Panc1 (cell line): Measurements from ENCODE around the gene ZNF300. TPM values are rescaled to one million over a fixed set of nuclear protein-coding genes. Genes with fewer than 3 reads are reported as not detected.

Source experiments
- ATAC-seq: fragments of 200-7000 bp; cut with Tn5 transposase; 2 replicates; pipeline ENCODE4 v1.9.1; 2020; ENCODE audit warnings: mild to moderate bottlenecking, moderate library complexity
- Bru-seq: library from RNA; stranded (reverse); fragments of 400-500 nt; gene quantifications from one replicate; lab custom pipeline; 2021; lab: Mats Ljungman, UMichigan
- BruChase-seq, 2 experiments: library from RNA; stranded (reverse); fragments of 400-500 nt; gene quantifications; one replicate each; lab custom pipeline; 2021; lab: Mats Ljungman, UMichigan
- BruUV-seq: library from RNA; stranded (reverse); fragments of 400-500 nt; replicated peaks from 2 replicates; lab custom pipeline; 2021; lab: Mats Ljungman, UMichigan
- CTCF ChIA-PET: fragments of 300-600 bp; sonication (Branson Sonifier 250); formaldehyde crosslinking; loops from one replicate; lab custom pipeline; 2022; ENCODE audit warnings: antibody characterized with exemption; lab: Charles Lee
- POLR2A ChIA-PET: fragments of 300-600 bp; sonication (Branson Sonifier 250); formaldehyde crosslinking; loops from one replicate; lab custom pipeline; 2022; ENCODE audit warnings: antibody characterized with exemption; lab: Charles Lee
- DNase-seq: peaks from one replicate; pipeline ENCODE4 v3.0.0-alpha.2; 2010; ENCODE audit warnings: low read depth, low spot score
- H3K27ac ChIP-seq: 2 replicates; pipeline ENCODE4 v1.5.1; 2011; ENCODE audit warnings: mild to moderate bottlenecking, low read length, inconsistent platforms
- H3K27me3 ChIP-seq: fragments of 200-500 bp; sonication (Bioruptor generic); 2 replicates; pipeline ENCODE4 v1.6.0; 2014; ENCODE audit warnings: low read length, inconsistent platforms; ENCODE audit not compliant: control insufficient read depth, insufficient read depth
- H3K36me3 ChIP-seq: fragments of 200-500 bp; sonication (Bioruptor generic); 2 replicates; pipeline ENCODE4 v1.5.1; 2014; ENCODE audit warnings: inconsistent platforms, mild to moderate bottlenecking, low read length, moderate library complexity; ENCODE audit not compliant: control insufficient read depth, insufficient read depth
- H3K4me1 ChIP-seq: 2 replicates; pipeline ENCODE4 v1.5.1; 2011; ENCODE audit warnings: inconsistent platforms, mild to moderate bottlenecking, low read length, moderate library complexity; ENCODE audit not compliant: control insufficient read depth, insufficient read depth
- H3K4me3 ChIP-seq, 2 experiments: 2 replicates each; pipeline ENCODE4 v1.5.1; 2011 to 2012; ENCODE audit warnings: low read depth in 2 of 2, low read length in 2 of 2, mild to moderate bottlenecking in 2 of 2, inconsistent platforms in 1 of 2, moderate library complexity in 1 of 2
- H3K9me3 ChIP-seq: fragments of 200-500 bp; sonication (Bioruptor generic); 2 replicates; pipeline ENCODE4 v1.5.1; 2014; ENCODE audit warnings: low read depth, mild to moderate bottlenecking, inconsistent platforms, low read length, moderate library complexity; ENCODE audit not compliant: control insufficient read depth, insufficient read depth
- CTCF ChIP-seq: fragments of 450-650 bp; IDR thresholded peaks from 2 replicates; pipeline ENCODE4 v1.5.1; 2017; ENCODE audit warnings: mild to moderate bottlenecking
- POLR2AphosphoS5 ChIP-seq: IDR thresholded peaks from 2 replicates; pipeline ENCODE4 v1.6.1; 2012; ENCODE audit warnings: mild to moderate bottlenecking, low read depth, low read length, moderate library complexity
- REST ChIP-seq, 2 experiments: IDR thresholded peaks; 2 replicates each; pipeline ENCODE4 v1.6.1; 2011 to 2012; ENCODE audit warnings: low read depth in 2 of 2, control low read depth in 1 of 2, low read length in 1 of 2, mild to moderate bottlenecking in 1 of 2, moderate library complexity in 1 of 2; ENCODE audit not compliant: insufficient read depth in 1 of 2
- SIN3A ChIP-seq: IDR thresholded peaks from 2 replicates; pipeline ENCODE4 v1.6.1; 2012; ENCODE audit warnings: low read depth, mild to moderate bottlenecking, low read length, moderate library complexity, borderline replicate concordance; ENCODE audit not compliant: insufficient read depth
- TCF7L2 ChIP-seq: IDR thresholded peaks from 2 replicates; pipeline ENCODE4 v1.6.1; 2011; ENCODE audit warnings: mild to moderate bottlenecking, low read depth, low read length, inconsistent platforms
- in situ Hi-C: cut with HindIII; loops from 2 replicates; pipeline ENCODE4 v1.10.0; 2016; ENCODE audit warnings: low sequenced_read_pairs, low pct_unique_long_range_greater_than_20kb
- intact Hi-C: fragments of 100-400 bp; cut with micrococcal nuclease; formaldehyde crosslinking; loops from one replicate; pipeline ENCODE4 v1.10.0; 2022; ENCODE audit not compliant: unreplicated experiment
- long read RNA-seq: library from polyadenylated mRNA; unstranded; transcript quantifications from one replicate; pipeline ENCODE4 v2.0.0, GENCODE V29; 2021; ENCODE audit not compliant: unreplicated experiment
- polyA plus RNA-seq: library from polyadenylated mRNA; unstranded; fragments of >200 nt; gene quantifications from one replicate; pipeline ENCODE4 v1.2.1, GENCODE V29; 2012; ENCODE audit warnings: missing spikeins; ENCODE audit not compliant: insufficient read length
- total RNA-seq: library from RNA; stranded (reverse); gene quantifications from one replicate; pipeline ENCODE4 v1.2.1, GENCODE V29; 2021; ENCODE audit not compliant: unreplicated experiment

Gene ZNF300
- 0.05 TPM for total RNA-seq
- not detected for polyA plus RNA-seq
- percentile 7 among the genes with signal in this experiment for Bru-seq, nascent RNA
- BruChase-seq, experiment 1, labeled RNA remaining after a 2-hour chase, result percentile 11 among the genes with signal in this experiment
- percentile 8 among the genes with signal in this experiment for BruChase-seq, experiment 2, labeled RNA remaining after a 6-hour chase
- long read RNA-seq, result 0 reads

- H3K4me3 ChIP-seq, result peak within 1 kb of the TSS in 1 of 2 experiments; percentile 7; a peak in 1 of 4 replicates
- BruUV-seq, result no TSS peak
- H3K36me3 ChIP-seq, result no peaks in the 10 kb centered on the region
- in situ Hi-C loops, result no loop called here
- intact Hi-C loops, result no loop called here
- ChIA-PET CTCF (no interaction called here), POLR2A (no interaction called here)
- DNase-seq (no peak), ATAC-seq (no peak)
- H3K27ac ChIP-seq, result no peak within 1 kb of the TSS
- no peak for TF ChIP-seq REST (IDR thresholded peaks at IDR 0.05; ENCODE audit: insufficient read depth in 1 of 2, low read depth in 2 of 2, low read length in 1 of 2)
- TF ChIP-seq POLR2AphosphoS5, result no peak
- no peak for TF ChIP-seq SIN3A
- no peak for TF ChIP-seq CTCF
- no peak for TF ChIP-seq TCF7L2
- H3K4me1 ChIP-seq, result no peaks in the 10 kb centered on the region
- H3K9me3 ChIP-seq, result peaks cover 39% of the 10 kb centered on the region
- H3K27me3 ChIP-seq, result no peaks in the 10 kb centered on the region
Measured at GRCh38 chr5:150904479-150905311, at the start of gene ZNF300. TSS of gene ZNF300 (minus strand) at chr5:150904980. CDS start at chr5:150903155, 1,825 bp downstream.

DNA sequence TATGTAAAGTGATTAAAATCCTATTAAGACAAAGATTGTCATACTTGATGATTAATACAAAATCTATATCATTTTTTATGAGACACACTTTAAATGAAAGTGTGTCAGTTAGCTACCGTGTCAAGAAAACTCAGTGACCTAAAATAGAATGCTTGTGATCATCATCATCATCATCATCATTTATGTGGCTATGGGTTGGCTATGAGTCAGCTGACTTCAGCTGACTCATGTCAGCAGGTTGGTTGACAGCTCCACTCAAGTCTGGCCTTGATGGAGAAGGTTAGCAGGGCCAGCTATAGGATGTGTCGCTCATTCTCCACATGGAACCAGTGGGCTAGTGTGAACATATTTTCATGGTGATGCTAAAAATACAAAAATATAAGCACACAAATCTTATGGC lies 43.8 kb upstream of the ZNF300 start:
- no peaks in the 10 kb centered on the region for H3K27me3 ChIP-seq
- TF ChIP-seq TCF7L2, result no peak
- no peak for TF ChIP-seq REST (IDR thresholded peaks at IDR 0.05; ENCODE audit: insufficient read depth in 1 of 2, low read depth in 2 of 2, low read length in 1 of 2)
- TF ChIP-seq POLR2AphosphoS5, result no peak
- no peak for TF ChIP-seq SIN3A
- no peak for TF ChIP-seq CTCF
- ChIA-PET CTCF (no interaction called here), POLR2A (no interaction called here)
- no TSS peak for BruUV-seq
- no peak overlapping the region for H3K27ac ChIP-seq
- no peak overlapping the region for H3K4me3 ChIP-seq
- DNase-seq (no peak), ATAC-seq (no peak)
- peaks cover 75% of the 10 kb centered on the region for H3K9me3 ChIP-seq
- intact Hi-C loops, result no loop called here
- H3K4me1 ChIP-seq, result no peaks in the 10 kb centered on the region
- in situ Hi-C loops, result no loop called here
- no peaks in the 10 kb centered on the region for H3K36me3 ChIP-seq
